HepG2 (cell line): ENCODE data around the gene WNK2. TPM values are rescaled to one million over a fixed set of nuclear protein-coding genes. Genes with fewer than 3 reads are reported as not detected.

Experiments used
- ARID4A ChIP-seq: sonication (generic); formaldehyde crosslinking; IDR thresholded peaks from 2 replicates; pipeline ENCODE4 v1.5.0; 2020; ENCODE audit warnings: mild to moderate bottlenecking, missing genetic modification reagents, borderline replicate concordance
- ATF6 ChIP-seq: sonication (generic); formaldehyde crosslinking; conservative IDR thresholded peaks from 2 replicates; pipeline ENCODE4 v1.4.0; 2020; ENCODE audit warnings: missing genetic modification reagents
- GRHL1 ChIP-seq: sonication (generic); formaldehyde crosslinking; conservative IDR thresholded peaks from 2 replicates; pipeline ENCODE4 v1.8.0; 2022; ENCODE audit warnings: missing genetic modification reagents
- NR0B2 ChIP-seq: sonication (generic); formaldehyde crosslinking; IDR thresholded peaks from 2 replicates; pipeline ENCODE4 v1.4.0; 2020; ENCODE audit warnings: mild to moderate bottlenecking, missing genetic modification reagents
- NR1H2 ChIP-seq: sonication (generic); formaldehyde crosslinking; IDR thresholded peaks from 2 replicates; pipeline ENCODE4 v1.8.1; 2022; ENCODE audit warnings: low read depth, missing genetic modification reagents, borderline replicate concordance
- TCF12 ChIP-seq, 2 experiments: fragments of 450-650 bp in 1 of 2; sonication (generic) in 1 of 2; formaldehyde crosslinking in 1 of 2; IDR thresholded peaks; 2 replicates each; pipeline versions ENCODE4 v1.6.1 to v1.8.0; 2017 to 2022; ENCODE audit warnings: antibody characterized with exemption in 1 of 2, mild to moderate bottlenecking in 1 of 2, missing genetic modification reagents in 1 of 2, moderate library complexity in 1 of 2
- TRAFD1 ChIP-seq: sonication (generic); formaldehyde crosslinking; IDR thresholded peaks from 2 replicates; pipeline ENCODE4 v1.5.1; 2020; ENCODE audit warnings: missing genetic modification reagents, mild to moderate bottlenecking, borderline replicate concordance
- ZBTB1 ChIP-seq: sonication (generic); formaldehyde crosslinking; IDR thresholded peaks from 2 replicates; pipeline ENCODE4 v1.4.0; 2020; ENCODE audit warnings: missing genetic modification reagents, borderline replicate concordance
- ZNF260 ChIP-seq: sonication (generic); formaldehyde crosslinking; IDR thresholded peaks from 2 replicates; pipeline ENCODE4 v1.4.0; 2020; ENCODE audit warnings: missing genetic modification reagents, low read depth, mild to moderate bottlenecking, borderline replicate concordance
- ZNF30 ChIP-seq: sonication (generic); formaldehyde crosslinking; IDR thresholded peaks from 2 replicates; pipeline ENCODE4 v1.5.0; 2020; ENCODE audit warnings: mild to moderate bottlenecking, missing genetic modification reagents
- ZNF687 ChIP-seq: sonication (generic); formaldehyde crosslinking; IDR thresholded peaks from 2 replicates; pipeline ENCODE4 v1.5.1; 2020; ENCODE audit warnings: mild to moderate bottlenecking, missing genetic modification reagents, moderate library complexity
- polyA plus RNA-seq, 8 experiments: library from polyadenylated mRNA; depleted of rRNA in 3 of 8; stranded (reverse) in 7 of 8; unstranded in 1 of 8; fragments of >200 nt; fragmentation: Illumina TruSeq in 4 of 8; extraction: Trizol in 4 of 8; gene quantifications; 2 replicates each; pipeline versions ENCODE4 v1.2.1 to v1.2.3, GENCODE V29; 2011 to 2016; ENCODE audit warnings: low read depth in 4 of 8, missing spikeins in 1 of 8, mixed read lengths in 1 of 8; ENCODE audit not compliant: insufficient read depth in 1 of 8
- total RNA-seq, 5 experiments: library from RNA; depleted of rRNA; stranded (reverse); fragments of >200 nt; fragmentation: Illumina TruSeq; extraction: Trizol; gene quantifications; 2 replicates each; pipeline ENCODE4 v1.2.3, GENCODE V29; 2016; ENCODE audit warnings: low read depth in 1 of 5

Gene WNK2
- total and polyA plus RNA-seq, 2 of the 13 experiments (the other 11 are each of a cell fraction or from before 2014, with no cell fraction given): 10.5 to 12.0 TPM

- TF ChIP-seq TRAFD1 (CRISPR knock-in tag) (peak; percentile 35; the same call in 1 of the 2 replicates), ZBTB1 (CRISPR knock-in tag) (no peak), ZNF687 (CRISPR knock-in tag) (peak; percentile 85), NR1H2 (CRISPR knock-in tag) (no peak; the same call in 1 of the 2 replicates), GRHL1 (no peak), ATF6 (CRISPR knock-in tag) (no peak), TCF12 (IDR thresholded peaks at IDR 0.05) (no peak), TCF12 (CRISPR knock-in tag; IDR thresholded peaks at IDR 0.05) (peak; percentile 84), ZNF30 (CRISPR knock-in tag) (no peak), ZNF260 (CRISPR knock-in tag) (no peak), ARID4A (CRISPR knock-in tag) (peak; percentile 56), NR0B2 (CRISPR knock-in tag) (no peak)
Observed at GRCh38 chr9:93299418-93300174, 115.7 kb downstream of the WNK2 start (continued).
